ENCODE data around the gene BMPR1B. TPM values are rescaled to one million over a fixed set of nuclear protein-coding genes. Genes with fewer than 3 reads are reported as not detected.
A peak's percentile ranks its signal among the peaks of the same experiment; 100 is the strongest.

The BMPR1B gene
- total RNA-seq, 1 donor from 2014 or later = 5.6 TPM

DNA sequence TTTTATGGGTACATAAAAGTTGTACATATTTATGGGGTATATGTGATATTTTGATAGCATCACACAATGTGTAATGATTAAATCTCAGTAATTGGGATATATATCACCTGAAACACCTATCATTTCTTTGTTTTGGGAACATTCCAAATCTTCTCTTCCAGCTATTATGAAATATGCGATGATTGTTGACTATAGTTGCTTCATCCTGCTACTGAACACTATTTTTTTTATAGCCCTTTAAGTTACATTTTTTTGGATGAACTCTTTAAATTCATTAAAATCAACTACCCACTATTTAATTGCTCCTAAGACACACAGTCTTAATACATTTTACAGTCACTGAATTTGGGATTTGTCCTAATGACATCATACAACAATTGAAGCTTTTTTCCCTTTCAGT, 212.9 kb downstream of the BMPR1B start:
- no peak overlapping the region for H3K27ac Mint-ChIP-seq (ENCODE audit: unreplicated experiment)
- TF ChIP-seq, protein P1, sequence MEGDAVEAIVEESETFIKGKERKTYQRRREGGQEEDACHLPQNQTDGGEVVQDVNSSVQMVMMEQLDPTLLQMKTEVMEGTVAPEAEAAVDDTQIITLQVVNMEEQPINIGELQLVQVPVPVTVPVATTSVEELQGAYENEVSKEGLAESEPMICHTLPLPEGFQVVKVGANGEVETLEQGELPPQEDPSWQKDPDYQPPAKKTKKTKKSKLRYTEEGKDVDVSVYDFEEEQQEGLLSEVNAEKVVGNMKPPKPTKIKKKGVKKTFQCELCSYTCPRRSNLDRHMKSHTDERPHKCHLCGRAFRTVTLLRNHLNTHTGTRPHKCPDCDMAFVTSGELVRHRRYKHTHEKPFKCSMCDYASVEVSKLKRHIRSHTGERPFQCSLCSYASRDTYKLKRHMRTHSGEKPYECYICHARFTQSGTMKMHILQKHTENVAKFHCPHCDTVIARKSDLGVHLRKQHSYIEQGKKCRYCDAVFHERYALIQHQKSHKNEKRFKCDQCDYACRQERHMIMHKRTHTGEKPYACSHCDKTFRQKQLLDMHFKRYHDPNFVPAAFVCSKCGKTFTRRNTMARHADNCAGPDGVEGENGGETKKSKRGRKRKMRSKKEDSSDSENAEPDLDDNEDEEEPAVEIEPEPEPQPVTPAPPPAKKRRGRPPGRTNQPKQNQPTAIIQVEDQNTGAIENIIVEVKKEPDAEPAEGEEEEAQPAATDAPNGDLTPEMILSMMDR (IDR thresholded peaks at IDR 0.05) = no peak
- H3K4me1 Mint-ChIP-seq (ENCODE audit: low read depth) = peaks cover 17% of the 10 kb centered on the region
- no peak overlapping the region for H3K4me3 Mint-ChIP-seq (ENCODE audit: unreplicated experiment)
- no peaks in the 10 kb centered on the region for H3K9me3 Mint-ChIP-seq (ENCODE audit: low read depth)
- H3K36me3 Mint-ChIP-seq (ENCODE audit: low read depth) = no peaks in the 10 kb centered on the region
- H3K27me3 Mint-ChIP-seq (ENCODE audit: low read depth) = no peaks in the 10 kb centered on the region
- no peak for DNase-seq (ENCODE audit: low spot score)

DNA sequence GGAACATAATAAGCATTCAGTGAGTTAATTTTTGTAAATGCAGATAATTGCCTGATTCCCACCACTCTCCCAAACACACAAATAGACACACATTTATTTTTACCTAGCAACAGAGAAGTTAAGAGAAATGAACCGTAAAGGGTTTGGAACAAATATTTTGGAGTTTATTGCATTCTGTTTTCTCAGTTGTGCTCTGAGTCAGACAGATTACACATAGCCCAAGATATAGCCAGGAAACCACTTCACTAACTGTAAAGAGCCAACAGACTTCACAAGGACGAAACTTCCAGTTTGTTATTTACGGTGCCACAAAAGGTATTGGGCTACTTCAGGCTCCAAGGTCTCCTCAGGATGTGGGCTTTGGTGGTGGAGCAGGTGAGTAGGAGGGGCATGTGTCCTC, 217.0 kb downstream of the BMPR1B start:
- Mint-ChIP-seq H3K27ac (ENCODE audit: unreplicated experiment) (peak overlapping the region; percentile 41), H3K4me3 (ENCODE audit: unreplicated experiment) (no peak overlapping the region), H3K4me1 (ENCODE audit: low read depth) (peaks cover 42% of the 10 kb centered on the region), H3K9me3 (ENCODE audit: low read depth) (peaks cover 3% of the 10 kb centered on the region), H3K27me3 (ENCODE audit: low read depth) (no peaks in the 10 kb centered on the region), H3K36me3 (ENCODE audit: low read depth) (no peaks in the 10 kb centered on the region)
- TF ChIP-seq, protein P1 (IDR thresholded peaks at IDR 0.05) = no peak
- DNase-seq (ENCODE audit: low spot score) = no peak

DNA sequence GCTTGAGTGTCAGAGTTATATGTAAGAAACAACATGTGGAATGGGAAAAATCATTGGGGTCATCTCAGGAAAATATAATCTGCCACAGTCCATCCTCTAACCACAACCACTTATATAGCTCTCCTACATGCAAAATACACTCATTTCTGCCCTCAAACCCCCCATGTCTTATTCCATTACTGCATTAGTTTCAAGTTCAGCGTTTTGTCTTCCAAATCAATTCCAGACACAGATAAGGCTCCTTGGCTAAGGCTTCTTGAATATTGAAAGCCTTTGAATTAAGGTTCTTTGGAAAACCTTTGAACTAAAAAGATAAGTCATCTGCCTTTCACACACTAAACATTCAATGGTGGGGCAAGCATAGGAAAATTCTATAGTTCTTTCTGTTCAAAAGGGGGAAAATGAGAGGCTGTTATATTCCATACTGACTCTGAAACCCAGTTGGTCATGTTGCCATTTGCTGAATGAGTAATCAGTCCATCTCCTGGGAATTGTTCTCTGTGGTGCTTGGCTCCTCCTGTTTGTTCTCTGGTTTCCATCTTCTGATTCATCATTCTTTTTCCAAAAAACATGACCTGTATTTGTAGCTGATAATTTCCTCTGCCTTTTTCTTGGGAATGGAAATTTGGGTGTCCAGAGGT, 218.7 kb downstream of the BMPR1B start:
- DNase-seq (ENCODE audit: low spot score) = no peak

DNA sequence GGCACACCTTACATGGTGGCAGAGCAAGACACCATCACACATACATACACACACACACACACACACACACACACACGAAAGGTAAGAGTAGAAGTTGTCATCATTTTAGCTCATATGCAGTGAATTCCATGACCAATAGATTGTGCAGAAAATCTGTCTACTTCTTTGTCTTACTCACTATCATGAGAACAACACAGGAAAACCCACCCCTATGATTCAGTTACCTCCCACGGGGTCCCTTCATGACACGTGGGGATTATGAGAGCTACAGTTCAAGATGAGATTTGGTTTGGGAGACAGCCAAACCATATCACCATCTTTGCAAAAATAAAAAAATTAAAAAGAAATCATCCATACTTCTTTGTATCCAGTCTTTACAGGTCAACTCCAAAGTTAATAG, 221.1 kb downstream of the BMPR1B start:
- H3K4me1 Mint-ChIP-seq (ENCODE audit: low read depth) = peaks cover 44% of the 10 kb centered on the region
- no peaks in the 10 kb centered on the region for H3K36me3 Mint-ChIP-seq (ENCODE audit: low read depth)
- H3K27ac Mint-ChIP-seq (ENCODE audit: unreplicated experiment) = peak overlapping the region; percentile 59
- H3K9me3 Mint-ChIP-seq (ENCODE audit: low read depth) = peaks cover 3% of the 10 kb centered on the region
- TF ChIP-seq, protein P1 (IDR thresholded peaks at IDR 0.05) = no peak
- DNase-seq (ENCODE audit: low spot score) = no peak
- no peaks in the 10 kb centered on the region for H3K27me3 Mint-ChIP-seq (ENCODE audit: low read depth)
- no peak overlapping the region for H3K4me3 Mint-ChIP-seq (ENCODE audit: unreplicated experiment)

More for the DNA sequence above, 218.7 kb downstream of the BMPR1B start:
- no peak overlapping the region for H3K4me3 Mint-ChIP-seq (ENCODE audit: unreplicated experiment)
- peaks cover 3% of the 10 kb centered on the region for H3K9me3 Mint-ChIP-seq (ENCODE audit: low read depth)
- TF ChIP-seq, protein P1 (IDR thresholded peaks at IDR 0.05) = no peak
- H3K4me1 Mint-ChIP-seq (ENCODE audit: low read depth) = peaks cover 44% of the 10 kb centered on the region
- H3K36me3 Mint-ChIP-seq (ENCODE audit: low read depth) = no peaks in the 10 kb centered on the region
- peak overlapping the region; percentile 23 for H3K27ac Mint-ChIP-seq (ENCODE audit: unreplicated experiment)
- H3K27me3 Mint-ChIP-seq (ENCODE audit: low read depth) = no peaks in the 10 kb centered on the region

DNA sequence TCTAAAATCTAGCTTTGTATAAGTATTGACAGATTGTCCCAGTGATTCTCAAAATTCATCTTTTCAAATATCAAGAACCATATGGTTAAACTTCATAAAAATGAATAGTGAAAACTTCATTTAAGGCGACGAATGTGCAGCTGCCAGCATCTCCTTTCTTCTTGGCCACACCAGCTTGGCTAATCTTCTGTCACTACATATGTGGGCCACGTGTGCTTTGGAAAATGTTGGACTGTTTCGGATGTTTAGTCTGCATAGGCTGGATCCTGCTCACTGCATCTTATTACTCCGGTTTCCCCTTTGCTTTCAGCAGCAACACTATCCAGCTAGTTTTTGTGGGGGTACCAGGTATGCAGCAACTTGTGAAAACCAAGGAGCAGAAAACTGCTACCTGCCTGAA, 221.9 kb downstream of the BMPR1B start:
- H3K36me3 Mint-ChIP-seq (ENCODE audit: low read depth) = no peaks in the 10 kb centered on the region
- no peak for DNase-seq (ENCODE audit: low spot score)
- H3K4me1 Mint-ChIP-seq (ENCODE audit: low read depth) = peaks cover 43% of the 10 kb centered on the region
- no peak overlapping the region for H3K27ac Mint-ChIP-seq (ENCODE audit: unreplicated experiment)
- H3K9me3 Mint-ChIP-seq (ENCODE audit: low read depth) = peaks cover 3% of the 10 kb centered on the region
- TF ChIP-seq, protein P1 (IDR thresholded peaks at IDR 0.05) = no peak
- H3K27me3 Mint-ChIP-seq (ENCODE audit: low read depth) = no peaks in the 10 kb centered on the region
- H3K4me3 Mint-ChIP-seq (ENCODE audit: unreplicated experiment) = no peak overlapping the region
